ENCODE data around the gene NUAK2.
A peak's percentile ranks its signal among the peaks of the same experiment; 100 is the strongest.

The NUAK2 gene

DNA sequence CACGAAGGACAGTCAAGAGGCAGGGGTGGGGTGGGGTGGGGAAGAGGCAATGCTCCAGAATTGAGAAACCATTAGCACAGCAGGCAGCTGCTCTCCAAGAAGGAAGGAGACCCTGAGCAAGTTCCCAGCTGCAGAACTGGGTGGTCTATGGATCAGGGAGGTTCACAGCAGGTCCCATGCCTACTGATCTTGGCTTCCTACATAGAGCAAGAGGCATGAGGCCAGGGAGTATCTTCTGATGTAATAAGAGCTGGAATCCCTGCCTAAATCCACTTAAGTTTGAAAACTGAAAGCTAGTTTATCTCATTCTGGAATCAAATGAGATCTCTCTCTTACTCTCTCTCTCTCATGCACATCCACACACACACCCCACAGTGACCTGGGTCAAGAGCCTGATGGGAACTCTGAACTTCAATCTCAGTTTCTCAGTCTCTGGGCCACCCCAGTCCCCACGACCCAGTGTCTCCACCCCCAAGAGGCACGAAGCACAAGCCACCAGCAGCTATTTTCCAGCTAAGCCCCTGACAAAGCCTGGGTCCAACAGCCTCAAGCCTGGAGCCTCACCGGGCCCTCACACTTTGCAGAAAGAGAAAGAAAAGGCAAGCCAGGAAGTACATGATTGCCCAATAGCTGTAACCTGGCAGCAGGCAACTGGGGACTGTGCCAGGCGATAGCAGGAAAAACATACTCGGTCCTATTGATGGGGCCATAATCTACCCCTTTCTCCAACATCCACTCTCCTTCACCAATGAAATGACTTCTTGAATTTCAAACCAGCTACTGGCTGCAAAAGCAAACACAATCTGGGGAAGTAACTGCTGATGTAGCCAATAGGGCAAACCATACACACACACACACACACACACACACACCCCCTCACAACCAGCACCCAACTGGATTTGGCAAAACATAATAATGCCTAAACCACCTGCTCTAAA, 2.2 kb downstream of the NUAK2 start:
- DNase-seq (ENCODE audit: low spot score): no peak

GRCh38 chr1:205318231-205318991, 3.1 kb downstream of the NUAK2 start:
- no peak for DNase-seq (ENCODE audit: low spot score)

- DNase-seq (ENCODE audit: low spot score): no peak
Observed at GRCh38 chr1:205317311-205317917, 4.1 kb downstream of the NUAK2 start.

GRCh38 chr1:205316161-205316566, 5.4 kb downstream of the NUAK2 start:
- DNase-seq (ENCODE audit: low spot score): no peak

DNA sequence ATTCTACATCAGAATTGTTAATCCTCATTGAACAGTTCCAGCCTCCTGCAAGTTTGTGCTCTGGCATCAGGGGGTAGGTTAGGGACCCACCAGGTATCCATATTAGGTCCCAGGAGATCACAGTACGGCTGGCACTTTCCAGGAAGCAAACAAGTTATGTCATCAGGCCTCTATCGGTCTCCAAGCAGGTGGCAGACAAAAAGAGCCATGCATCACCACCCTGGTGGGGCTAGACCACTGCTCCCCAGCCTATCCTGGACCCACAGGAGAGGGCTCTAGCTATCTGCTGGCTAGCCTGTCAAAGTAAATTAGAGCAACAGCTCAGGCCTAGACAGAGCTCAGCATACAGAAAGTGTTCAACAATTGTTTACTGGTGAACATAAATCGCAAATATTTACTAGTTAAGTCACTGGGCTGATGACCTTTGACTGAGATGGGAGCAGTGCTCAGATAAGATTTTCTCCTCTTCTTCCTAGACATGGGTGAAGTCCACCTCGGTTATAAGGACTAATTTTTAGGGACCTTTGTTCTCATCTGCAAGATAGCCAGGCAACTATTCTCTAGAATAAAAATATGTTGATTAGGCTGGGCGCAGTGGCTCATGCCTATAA, 6.4 kb downstream of the NUAK2 start:
- DNase-seq (ENCODE audit: low spot score): no peak

DNA sequence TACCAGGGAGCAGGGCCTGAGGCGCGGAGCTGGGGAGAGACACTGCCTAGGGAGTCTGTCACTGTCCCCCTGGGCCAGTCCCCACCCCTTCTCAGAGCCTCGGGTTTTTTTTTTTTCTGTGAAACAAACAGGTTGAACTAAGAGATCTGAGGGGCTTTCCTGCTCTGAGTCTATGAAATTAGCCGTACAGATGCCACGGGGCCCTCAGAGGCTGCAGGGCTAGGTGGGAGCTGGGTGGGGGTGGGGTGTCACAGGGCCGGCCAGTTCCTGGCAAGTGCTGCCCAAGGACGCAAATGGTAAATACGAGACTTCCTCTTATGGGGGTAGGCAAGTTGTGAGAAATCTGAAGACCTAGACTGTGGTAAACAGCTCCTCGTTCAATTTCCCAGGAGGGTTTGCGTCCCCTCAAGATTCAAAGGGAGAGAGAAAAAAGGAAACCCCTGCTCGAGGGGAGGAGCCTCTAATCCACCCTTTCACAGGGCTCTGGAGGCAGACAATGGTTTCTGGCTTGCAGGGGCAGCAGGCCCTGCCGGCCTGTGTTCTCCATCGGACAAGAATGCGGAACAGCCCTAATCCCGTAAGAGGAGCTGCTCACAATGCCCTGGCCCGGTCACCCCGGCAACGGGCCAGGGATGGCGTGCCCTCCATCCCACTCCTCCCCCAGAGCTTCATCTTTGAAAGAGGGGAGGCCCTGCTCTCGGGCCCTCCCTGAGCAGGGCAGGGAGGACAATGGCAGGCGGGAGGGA, 7.8 kb downstream of the NUAK2 start:
- peak; percentile 55 for DNase-seq (ENCODE audit: low spot score)

DNA sequence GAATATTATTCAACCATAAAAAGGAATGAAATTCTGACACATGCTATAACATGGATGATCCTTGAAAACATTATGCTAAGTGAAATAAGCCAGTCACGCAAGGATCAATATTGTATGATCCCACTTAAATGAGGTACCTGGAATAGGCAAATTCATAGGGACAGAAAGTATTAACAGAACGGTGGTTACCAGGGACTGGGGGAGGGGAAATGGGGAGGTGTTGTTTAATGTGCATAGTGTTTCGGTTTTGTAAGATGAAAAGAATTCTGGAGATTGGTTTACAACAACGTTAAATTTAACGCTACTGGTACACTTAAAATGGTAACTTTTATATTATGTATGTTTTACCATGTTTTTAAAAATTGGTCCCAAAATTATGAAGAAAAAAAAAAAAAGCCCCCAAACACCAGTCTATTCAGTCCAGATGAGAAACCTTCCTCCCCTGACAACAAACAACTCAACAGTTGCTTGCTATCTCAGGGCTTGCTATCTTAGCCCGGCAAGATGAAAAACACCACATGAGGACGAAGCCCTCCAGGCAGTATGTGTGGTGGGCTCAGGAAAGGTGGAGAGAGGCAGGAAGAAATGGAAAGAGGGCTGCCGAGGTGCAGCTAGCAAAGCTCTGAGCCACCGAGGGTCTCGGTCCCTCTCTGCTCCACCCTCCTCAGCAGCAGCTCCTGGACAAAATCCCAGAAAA, 8.5 kb downstream of the NUAK2 start:
- no peak for DNase-seq (ENCODE audit: low spot score)

DNA sequence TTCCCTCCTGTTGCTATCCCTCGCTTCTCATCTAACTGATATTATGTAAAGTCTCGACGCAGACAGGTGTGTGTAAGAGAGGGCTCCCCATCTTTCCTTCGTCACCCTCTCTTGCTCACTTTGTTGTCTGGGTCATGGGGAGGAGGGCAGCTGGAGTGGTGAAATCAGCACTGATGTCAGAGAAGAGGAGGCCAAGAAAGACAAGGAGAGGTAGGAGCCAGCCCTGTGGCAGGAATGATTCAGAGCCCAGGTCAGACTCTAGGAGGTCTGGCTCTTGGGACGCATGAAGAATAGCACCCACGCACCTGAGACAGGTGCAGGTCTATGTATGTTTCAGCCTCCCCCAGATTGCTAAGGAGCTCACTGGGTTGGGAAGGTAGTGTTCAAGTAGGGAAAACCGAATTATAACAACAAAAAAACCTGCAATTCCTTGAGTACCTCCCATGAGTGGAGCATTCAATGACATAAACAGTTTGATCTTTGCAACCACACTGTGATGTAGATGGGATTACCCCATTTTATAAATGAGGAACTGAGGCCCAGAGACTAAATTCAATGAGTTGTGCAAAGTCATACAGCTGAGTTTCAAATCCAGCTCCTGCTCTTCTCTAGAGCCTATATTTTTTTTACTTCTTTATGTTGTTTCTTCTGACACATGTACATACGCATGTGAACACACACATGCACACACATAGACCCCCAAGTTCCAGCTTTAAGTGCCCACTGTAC, 10.4 kb downstream of the NUAK2 start:
- no peak for DNase-seq (ENCODE audit: low spot score)

DNA sequence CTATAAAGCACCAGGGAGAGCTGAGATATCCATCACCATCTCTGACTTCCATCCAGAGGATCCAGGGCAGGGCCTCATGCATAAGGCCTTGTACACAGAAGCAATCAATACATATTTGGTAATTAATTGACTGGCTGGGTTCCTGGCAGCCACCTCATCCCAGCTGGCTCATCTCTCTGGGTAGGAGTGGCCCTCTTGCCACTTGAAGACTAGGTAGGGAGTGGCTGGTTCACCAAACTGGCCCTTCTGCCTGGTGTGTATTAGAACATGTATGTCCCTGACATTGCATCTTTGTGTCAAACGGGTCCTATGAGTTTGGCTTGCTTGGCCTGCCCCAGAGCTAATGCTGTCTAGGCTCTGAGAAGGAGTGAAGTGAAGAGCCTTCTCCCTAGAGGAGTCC, 11.8 kb downstream of the NUAK2 start:
- no peak for DNase-seq (ENCODE audit: low spot score)

DNA sequence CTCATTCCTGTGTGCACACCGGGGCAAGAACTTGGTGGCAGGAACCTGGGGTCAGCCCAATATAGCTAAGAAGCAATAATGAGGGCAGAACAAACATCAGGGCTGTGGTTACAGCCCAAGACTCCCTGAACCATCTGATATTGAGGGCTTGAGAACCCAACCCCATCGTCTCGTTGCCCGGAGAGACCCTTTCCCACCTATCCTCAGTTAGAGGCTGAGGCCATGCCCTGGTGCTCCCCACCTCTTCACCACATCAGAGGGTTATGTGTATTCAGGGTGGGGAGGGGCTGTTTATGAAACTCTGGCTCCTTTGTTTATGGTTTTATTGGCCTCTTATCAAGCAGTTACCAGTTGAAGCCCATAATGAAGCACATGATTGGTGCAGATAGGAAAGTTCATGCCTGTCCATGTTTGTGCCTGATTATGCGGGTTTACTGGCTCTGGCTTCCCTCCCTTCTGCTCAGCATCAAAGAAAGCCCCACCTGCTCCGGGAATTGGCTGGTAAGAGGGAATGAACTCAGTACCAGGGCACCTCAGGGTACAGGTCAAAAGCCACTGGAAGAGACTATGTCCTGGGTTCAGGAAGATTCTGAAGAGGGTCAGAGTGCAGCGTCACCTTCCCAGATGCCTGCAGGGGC, 14.5 kb downstream of the NUAK2 start:
- no peak for DNase-seq (ENCODE audit: low spot score)

DNA sequence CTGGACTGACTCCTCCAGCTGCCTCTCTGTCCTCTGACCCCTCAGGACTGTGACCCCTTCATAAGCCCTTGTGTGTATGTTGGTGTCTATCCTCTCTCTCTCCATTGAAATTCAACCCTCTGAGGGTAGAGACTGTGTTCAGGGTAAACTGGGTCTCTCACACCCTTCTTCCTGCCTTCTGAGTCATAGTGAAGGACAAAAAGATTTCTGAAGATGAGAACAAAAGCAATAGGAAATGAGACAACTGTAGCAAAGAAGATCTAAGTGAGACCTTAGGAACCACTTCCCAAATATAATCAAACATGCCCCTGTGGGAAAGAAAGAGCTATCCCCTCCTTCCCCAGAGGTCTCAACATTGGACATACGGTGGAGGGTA, 16.9 kb downstream of the NUAK2 start:
- DNase-seq (ENCODE audit: low spot score): no peak

- DNase-seq (ENCODE audit: low spot score): no peak
Observed at GRCh38 chr1:205304046-205304694, 17.4 kb downstream of the NUAK2 start.

DNA sequence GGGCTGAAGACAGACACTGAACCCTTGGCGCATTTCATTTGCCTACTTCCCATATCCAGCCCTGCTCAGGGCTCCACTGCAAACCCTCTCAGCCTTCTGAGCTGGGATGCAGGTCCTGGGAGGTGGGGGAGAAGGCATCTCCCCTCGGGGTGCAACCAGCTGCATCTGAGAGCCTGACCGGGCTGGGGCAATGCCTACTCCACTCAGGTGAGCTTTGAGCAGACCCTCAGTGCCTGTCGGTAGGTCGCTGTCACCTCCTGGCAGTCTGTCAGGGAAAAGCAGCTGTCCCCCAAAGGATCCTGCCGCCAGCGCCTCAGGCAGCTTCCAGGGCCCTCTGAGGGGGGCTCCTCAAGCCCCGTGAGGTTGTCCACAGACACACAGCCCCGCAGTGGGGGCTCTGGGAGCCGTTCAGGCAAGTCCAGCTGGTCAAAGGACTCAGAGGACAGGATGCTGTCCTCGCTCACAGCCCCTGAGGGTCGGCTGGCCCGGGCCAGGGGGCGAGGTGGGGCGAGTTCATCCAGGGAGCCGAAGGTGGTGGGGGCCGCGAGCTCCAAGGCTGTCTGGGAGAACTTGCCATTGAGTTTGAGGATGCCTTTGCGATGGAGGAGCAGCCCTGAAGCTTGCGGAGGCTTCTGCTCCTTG, 18.2 kb downstream of the NUAK2 start:
- no peak for DNase-seq (ENCODE audit: low spot score)

GRCh38 chr1:205301842-205302588, 19.5 kb downstream of the NUAK2 start:
- no peak for DNase-seq (ENCODE audit: low spot score)

DNA sequence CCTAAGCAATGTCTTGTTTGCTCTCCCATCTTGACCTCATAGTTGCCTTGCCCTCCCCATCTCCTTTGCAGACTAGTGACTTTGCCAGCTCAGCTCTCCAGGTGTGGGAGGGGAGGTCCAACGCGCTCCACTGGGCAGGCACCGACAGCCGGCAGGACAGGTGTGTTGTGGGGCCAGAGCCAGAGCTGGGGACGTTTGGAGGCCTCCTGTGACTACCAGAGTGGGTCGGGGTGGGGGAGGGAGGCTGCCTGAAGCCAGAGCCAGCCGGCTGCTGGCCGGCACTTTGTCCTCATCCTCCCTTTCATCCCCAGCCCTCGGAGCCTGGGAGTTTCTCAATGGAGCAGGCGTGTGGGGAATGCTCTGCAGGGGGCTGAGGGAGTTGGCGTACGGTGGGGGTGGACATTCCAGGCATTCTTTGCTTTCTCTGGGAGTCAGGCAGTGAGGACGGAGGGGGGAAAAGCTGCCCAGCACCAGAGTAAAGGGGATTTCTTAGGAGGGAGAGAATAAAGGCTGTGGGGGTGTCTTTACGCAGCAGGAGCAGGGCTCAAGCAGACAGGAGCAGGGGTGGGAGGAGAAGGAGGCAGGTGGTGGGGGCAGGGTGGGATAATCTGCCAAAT, 20.2 kb downstream of the NUAK2 start:
- no peak for DNase-seq (ENCODE audit: low spot score)

- DNase-seq (ENCODE audit: low spot score): no peak
Observed at GRCh38 chr1:205300149-205300548, 21.4 kb downstream of the NUAK2 start.

DNA sequence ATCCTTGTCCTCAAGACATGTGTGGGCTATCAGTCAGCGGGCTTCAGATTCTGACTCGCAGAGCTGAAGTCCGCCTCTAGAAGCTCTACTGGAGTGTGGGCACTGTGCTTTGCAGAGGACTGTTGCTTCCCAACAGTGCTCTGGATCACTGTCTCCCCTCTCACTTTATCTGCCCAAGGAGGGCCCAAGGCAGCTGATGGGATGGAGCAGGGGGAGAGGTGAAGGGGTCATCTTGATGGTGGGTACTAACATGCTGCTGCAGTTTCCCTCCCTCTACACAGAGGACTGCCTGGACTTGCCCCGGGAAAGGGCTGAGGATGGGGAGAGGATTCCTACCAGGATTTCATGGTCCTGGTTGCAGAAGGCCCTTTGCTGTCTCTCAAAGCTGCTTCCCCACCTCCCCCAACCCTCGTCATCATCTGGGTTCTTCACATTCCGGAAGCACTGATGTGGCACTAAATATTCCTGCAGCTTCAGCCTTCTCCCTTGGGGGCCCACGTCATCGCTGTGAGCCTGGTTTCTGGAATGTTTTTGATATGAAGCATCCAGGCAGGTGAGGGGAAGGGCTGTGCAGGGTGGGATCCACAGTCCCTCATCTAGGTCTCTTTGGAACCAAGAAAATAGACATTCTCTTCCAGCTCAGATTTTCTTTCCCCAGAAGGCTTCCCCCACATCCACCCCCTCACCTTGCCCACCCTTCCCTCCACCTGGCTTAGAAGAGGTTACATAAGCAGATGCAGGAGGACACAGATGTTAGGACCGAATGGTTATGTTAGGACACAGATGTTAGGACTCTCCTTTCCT, 23.2 kb downstream of the NUAK2 start:
- DNase-seq (ENCODE audit: low spot score): no peak
